GM18517 (cell line): ENCODE results near the gene PHACTR1.

ENCODE experiments used
- ATAC-seq: cut with Tn5 transposase; IDR thresholded peaks from one replicate; pipeline ENCODE4 v1.9.1; 2021; ENCODE audit warnings: mild to moderate bottlenecking, moderate library complexity; ENCODE audit not compliant: unreplicated experiment

The PHACTR1 gene

DNA sequence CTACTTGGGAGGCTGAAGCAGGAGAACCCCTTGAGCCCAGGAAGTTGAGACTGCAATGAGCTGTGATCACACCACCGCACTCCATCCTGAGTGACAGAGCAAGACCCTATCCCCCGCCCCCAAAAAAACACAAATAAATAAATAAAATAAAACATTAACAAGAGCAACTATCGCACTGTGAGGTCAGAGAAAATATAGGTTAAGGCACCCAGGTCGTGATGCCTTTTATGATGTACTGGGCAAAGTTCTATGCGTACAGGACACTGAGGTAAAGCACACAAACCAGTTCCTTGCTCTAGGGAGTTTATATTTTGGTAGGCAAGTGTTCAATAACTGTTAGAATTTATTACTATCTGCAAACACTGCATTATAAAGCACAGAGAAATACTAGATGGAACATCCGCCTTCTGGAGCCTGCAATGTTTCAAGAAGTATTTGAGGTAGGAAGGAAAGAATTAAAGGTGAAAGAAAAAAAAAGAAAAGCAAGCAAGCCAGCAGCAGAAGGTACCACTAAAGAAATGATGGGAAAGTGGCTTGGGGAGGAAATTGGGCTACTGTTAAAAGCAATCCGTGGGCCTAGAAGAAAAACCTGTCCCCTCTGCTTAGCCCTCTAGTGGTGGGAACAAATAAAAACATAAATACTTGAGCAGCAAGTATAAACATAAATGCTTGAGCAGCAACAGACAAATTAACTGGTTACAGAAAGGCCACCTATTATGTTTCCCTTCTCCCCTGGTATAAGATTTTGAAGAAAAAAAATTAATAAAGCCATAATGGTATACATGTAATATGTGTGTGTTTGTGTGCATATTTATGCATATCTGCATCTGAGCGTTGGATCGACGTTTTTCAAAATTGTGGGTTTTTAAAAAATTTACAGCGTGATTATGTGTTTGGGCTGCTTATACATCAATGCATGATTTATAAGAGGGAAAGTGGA, 128.0 kb downstream of the PHACTR1 start:
- no peak for ATAC-seq

- no peak for ATAC-seq
These were observed 128.8 kb downstream of the PHACTR1 start for GRCh38 chr6:12845224-12846004.

DNA sequence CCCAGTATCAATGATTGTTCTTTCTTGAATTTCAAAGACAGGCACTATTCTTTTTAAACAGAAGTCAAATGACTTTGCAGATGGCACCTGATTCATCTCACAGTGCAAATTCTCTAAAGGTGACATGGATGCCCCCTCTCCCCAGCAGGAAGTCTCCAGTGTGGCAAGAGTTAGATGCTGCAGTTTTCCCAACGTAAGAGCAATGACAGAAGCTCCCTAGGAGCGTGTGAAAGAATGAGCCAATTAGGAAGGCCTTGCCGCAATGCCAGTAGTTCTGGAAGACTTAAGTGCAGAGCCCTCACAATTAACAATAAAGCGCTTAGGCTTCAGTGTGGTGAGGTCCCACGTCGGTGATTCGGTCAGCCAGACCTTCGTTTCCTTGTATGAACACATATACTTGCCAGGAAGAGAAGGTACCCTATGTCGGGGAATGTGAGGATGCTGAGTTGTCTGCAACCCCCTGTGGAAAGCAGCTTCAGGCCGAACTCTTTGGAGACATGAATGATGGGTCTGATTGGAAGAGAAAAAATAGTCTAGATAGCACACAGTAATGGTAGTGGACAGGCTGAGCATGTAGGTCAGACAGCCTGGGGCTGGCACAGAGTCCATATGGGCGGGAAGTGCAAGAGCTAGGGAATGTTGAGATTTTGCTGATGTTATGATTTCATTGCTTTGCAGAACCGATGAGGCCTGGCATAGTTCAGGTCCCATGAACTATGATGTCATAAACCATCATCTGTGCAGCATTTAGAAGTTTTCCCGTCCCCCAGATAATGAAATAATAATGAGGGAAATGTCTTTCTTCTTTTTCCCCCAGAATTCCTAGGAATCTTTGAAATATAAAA, 132.6 kb downstream of the PHACTR1 start:
- no peak for ATAC-seq

- no peak for ATAC-seq
These were observed 133.2 kb downstream of the PHACTR1 start for GRCh38 chr6:12849809-12850198.

DNA sequence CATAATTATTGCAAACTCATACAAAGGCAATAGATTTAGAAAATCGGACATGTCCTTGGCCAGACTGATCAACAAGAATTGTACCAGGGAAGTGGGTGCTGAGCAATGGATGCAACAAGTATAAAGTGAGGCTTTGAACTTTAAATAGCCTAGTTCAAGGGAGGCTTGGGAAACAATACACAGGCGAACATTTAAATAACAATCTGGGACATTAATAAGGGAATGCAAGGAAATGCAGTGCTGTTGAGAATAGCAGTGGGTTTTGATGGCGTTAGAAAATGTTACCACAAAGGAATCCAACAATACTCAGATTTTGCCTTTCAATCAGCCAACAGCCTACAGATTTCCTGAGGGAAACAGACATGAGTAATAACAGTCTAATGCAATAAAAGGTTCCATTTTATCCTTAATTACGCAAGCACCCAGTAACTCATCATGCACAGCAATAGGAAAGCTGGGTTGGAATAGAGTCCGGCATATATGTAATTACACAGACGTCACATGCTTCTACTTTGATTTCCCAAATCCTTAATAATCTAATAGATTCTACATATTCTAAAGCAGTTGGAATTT, 134.6 kb downstream of the PHACTR1 start:
- no peak for ATAC-seq

DNA sequence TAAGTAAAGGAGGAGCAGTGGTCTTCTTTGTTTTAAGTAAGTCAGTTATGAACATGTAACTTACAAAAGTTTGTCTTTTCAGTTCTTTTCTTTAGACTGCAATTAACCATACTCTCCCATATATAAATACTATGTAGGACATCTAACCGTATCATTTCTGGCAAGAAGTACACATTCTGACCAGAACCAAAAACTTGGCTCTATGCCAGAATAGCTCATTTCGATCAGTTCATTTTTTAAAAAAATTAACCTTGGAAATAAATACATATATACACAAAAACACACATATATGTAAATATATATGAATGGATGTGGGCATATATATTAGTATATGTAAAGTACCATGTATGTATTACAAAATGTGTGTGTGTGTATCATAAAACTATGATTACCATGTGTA, 145.0 kb downstream of the PHACTR1 start:
- ATAC-seq: no peak

- ATAC-seq: no peak
These were observed 148.6 kb downstream of the PHACTR1 start for GRCh38 chr6:12865117-12865516.

- ATAC-seq: no peak
These were observed 149.2 kb downstream of the PHACTR1 start for GRCh38 chr6:12865671-12866181.

- no peak for ATAC-seq
These were observed 150.0 kb downstream of the PHACTR1 start for GRCh38 chr6:12866422-12867029.

GRCh38 chr6:12869816-12870432, 153.4 kb downstream of the PHACTR1 start:
- ATAC-seq: no peak

GRCh38 chr6:12873691-12874090, 157.1 kb downstream of the PHACTR1 start:
- ATAC-seq: no peak

DNA sequence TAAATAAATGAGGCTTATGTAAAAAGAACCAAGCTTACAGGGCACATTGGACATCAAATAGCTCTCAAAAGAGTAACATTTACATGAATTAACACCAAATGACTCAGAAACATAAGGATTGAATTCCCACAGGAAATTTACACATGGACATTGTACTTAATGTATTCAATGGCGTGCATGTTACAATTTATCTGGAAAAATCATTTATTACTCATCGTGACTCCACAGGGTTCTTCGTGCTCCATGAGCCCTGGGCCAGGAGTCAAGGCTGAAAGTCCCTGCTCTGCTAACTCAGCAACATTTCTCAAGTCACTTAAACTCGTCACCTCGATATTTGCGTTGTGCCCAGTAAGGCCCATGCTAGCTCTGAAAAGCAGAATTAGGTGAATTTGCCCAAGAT, 158.5 kb downstream of the PHACTR1 start:
- ATAC-seq: no peak

GRCh38 chr6:12878741-12879140, 162.2 kb downstream of the PHACTR1 start:
- ATAC-seq: no peak

DNA sequence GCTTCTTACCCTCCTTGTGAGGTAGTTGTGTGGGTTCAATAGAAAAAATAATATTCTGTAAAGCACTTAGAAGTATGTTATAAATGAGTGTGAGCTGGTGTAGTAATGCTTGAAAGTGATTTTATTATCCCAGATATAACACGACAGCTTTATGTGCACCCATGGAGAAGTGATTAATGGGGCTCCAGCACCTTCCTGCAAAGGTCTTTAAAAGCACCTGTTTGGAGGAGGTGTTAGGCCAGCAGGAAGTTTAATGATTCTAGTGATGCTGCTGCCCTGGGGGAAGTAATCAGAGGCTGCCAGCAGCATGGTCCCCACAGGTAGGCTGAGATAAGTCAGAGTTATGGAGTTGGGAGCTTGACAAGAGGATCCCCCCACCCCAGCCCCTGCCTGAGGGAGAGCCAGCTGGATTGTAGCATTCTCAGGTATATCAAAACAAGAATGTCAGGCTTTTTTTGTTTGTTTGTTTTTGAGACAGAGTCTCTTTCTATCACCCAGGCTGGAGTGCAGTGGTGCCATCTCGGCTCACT, 166.3 kb downstream of the PHACTR1 start:
- ATAC-seq: no peak

GRCh38 chr6:12884983-12885382, 168.4 kb downstream of the PHACTR1 start:
- no peak for ATAC-seq

DNA sequence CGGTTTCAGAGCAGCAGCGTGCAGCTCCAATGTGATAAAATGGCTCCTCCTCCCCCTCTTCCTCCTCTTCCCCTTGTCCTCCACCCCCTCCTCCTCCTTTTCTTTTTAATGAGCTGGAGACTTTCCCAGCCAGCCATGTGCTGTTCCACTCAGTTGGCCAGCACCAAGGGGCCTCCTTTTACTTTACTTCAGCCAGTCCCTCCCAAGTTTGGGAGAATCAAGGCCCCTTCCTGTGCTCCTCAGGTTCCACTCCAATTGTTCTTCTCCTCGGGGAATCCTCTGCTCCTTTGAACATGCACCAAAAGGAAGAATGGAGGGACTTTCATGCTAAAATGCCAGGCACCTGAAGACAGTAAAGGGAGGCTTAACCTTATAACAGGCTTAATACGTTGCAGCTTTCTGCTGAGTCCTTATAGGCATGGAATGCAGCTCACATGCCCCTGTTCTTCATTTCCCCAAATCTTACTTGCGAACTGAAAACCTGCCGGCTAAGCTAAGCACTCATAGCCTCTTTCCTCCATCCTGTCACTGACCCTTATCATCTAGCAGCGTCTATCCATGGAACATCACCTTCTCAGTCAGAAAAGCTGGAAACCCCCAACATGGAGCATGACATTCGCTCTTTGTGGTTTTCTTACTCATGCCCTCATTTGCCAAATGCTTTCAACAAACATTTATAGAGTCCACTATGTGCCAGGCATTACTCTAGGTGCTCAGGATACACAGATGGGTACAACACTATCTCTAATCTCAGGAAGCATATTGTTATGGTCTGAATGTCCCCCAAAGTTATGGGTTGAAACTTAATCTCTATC, 170.6 kb downstream of the PHACTR1 start:
- ATAC-seq: no peak

DNA sequence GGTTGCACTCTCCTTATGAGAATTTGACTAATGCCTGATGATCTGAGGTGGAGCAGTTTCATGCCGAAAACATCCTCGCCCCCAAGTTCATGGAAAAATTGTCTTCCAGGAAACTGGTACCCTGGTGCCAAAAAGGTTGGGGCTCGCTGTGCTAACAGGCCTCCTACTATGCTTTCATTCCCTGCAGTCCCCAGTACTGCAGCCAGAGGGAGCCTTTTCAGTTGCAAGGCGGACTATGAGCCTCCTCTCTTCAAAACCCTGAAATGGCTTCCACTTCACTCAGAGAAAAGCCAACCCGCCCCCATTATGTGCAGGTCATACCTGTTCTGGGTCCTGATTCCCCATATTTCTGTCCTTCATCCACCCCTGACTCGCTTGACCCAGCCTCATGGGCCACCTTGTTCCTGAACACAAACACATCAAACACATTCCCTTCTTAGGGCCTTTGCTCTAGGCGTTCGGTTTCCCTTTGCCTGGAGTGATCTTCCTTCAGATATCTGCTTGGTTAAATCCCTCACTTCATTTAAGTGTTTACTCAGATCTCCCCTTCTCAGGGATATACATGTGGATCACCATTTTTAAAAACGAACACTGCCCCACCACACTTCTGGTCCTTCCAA, 173.7 kb downstream of the PHACTR1 start:
- no peak for ATAC-seq

DNA sequence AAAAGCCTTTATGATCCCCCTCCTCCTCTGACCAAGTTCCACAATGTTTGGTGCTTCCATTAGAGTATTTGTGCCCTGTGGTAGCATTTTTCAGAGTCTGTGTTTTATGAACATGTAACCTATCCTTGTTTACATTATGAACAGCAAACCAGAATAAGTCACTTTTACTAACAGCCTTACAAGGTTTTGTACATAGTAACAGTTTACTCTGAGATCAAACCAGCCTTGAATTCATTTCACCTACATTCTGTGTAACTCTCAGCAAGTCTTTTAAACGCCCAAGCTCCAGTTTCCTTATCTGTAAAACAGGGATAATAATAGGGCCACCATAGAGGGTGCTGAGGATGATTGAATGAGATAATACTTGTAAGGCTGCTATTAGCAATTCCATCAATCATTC, 175.0 kb downstream of the PHACTR1 start:
- ATAC-seq: no peak
